Upper lobe of left lung (tissue), 4 donors: Measurements from ENCODE around the gene CD276.

Experiments
- EP300 ChIP-seq, 4 donors: sonication (generic); formaldehyde crosslinking; IDR thresholded peaks; one replicate each; pipeline ENCODE4 v1.5.1; 2017; ENCODE audit warnings: antibody characterized with exemption in 4 of 4, control low read depth in 2 of 4
- POLR2A ChIP-seq, 4 donors: fragments of 450-650 bp; IDR thresholded peaks; one replicate each; pipeline ENCODE4 v1.5.1; 2016 to 2017; ENCODE audit warnings: antibody characterized with exemption in 4 of 4, mild to moderate bottlenecking in 2 of 4
- TF ChIP-seq, protein P1 (sequence below), 6 experiments: fragments of 450-650 bp in 4 of 6; fragments of 200-600 bp in 2 of 6; sonication (generic) in 2 of 6; IDR thresholded peaks; one replicate each; pipeline ENCODE4 v1.5.1; 2016 to 2019; ENCODE audit warnings: antibody characterized with exemption in 6 of 6

- TF ChIP-seq, protein P1, sequence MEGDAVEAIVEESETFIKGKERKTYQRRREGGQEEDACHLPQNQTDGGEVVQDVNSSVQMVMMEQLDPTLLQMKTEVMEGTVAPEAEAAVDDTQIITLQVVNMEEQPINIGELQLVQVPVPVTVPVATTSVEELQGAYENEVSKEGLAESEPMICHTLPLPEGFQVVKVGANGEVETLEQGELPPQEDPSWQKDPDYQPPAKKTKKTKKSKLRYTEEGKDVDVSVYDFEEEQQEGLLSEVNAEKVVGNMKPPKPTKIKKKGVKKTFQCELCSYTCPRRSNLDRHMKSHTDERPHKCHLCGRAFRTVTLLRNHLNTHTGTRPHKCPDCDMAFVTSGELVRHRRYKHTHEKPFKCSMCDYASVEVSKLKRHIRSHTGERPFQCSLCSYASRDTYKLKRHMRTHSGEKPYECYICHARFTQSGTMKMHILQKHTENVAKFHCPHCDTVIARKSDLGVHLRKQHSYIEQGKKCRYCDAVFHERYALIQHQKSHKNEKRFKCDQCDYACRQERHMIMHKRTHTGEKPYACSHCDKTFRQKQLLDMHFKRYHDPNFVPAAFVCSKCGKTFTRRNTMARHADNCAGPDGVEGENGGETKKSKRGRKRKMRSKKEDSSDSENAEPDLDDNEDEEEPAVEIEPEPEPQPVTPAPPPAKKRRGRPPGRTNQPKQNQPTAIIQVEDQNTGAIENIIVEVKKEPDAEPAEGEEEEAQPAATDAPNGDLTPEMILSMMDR (IDR thresholded peaks at IDR 0.05): no peak
- TF ChIP-seq EP300 (IDR thresholded peaks at IDR 0.05): no peak
- no peak for TF ChIP-seq POLR2A (IDR thresholded peaks at IDR 0.05)
Measured at GRCh38 chr15:73748730-73749129, 64.5 kb downstream of the CD276 start.
